HFF-Myc (cell line): ENCODE measurements around the gene PLCB1.

Source experiments
- DNase-seq: peaks from one replicate; pipeline ENCODE4 v3.0.0-alpha.2; 2011; ENCODE audit warnings: low read depth; ENCODE audit errors: extremely low read depth
- H3K4me3 ChIP-seq: replicated peaks from 2 replicates; pipeline ENCODE4 v1.5.1; 2011; ENCODE audit warnings: low read depth, mild to moderate bottlenecking, control low read depth, low read length
- TF ChIP-seq, protein P1 (sequence below): IDR thresholded peaks from 2 replicates; pipeline ENCODE4 v1.5.1; 2012; ENCODE audit warnings: mild to moderate bottlenecking, low read depth, low read length, control low read depth; ENCODE audit errors: missing control alignments

Gene PLCB1

DNA sequence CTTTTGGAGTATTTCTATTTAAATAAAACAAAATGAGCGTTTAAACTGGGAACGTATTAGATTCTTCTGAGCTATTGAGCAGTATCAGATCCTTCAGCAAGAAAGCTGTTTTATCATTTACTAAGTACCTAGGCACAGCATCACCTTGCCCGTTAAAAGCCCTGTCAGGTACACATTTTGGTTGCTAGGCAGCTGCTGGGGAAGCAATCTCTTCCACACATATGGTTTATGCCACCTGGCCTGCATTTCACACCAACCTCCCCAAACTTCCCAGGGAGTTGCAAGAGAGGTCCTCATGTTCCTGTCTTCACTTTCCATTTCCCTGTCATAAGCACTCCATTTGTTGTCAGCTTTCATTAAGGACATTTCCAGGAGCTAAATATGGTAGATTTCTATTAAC, 400.1 kb downstream of the PLCB1 start:
- no peak for DNase-seq
- TF ChIP-seq, protein P1, sequence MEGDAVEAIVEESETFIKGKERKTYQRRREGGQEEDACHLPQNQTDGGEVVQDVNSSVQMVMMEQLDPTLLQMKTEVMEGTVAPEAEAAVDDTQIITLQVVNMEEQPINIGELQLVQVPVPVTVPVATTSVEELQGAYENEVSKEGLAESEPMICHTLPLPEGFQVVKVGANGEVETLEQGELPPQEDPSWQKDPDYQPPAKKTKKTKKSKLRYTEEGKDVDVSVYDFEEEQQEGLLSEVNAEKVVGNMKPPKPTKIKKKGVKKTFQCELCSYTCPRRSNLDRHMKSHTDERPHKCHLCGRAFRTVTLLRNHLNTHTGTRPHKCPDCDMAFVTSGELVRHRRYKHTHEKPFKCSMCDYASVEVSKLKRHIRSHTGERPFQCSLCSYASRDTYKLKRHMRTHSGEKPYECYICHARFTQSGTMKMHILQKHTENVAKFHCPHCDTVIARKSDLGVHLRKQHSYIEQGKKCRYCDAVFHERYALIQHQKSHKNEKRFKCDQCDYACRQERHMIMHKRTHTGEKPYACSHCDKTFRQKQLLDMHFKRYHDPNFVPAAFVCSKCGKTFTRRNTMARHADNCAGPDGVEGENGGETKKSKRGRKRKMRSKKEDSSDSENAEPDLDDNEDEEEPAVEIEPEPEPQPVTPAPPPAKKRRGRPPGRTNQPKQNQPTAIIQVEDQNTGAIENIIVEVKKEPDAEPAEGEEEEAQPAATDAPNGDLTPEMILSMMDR: no peak
- no peak overlapping the region for H3K4me3 ChIP-seq

DNA sequence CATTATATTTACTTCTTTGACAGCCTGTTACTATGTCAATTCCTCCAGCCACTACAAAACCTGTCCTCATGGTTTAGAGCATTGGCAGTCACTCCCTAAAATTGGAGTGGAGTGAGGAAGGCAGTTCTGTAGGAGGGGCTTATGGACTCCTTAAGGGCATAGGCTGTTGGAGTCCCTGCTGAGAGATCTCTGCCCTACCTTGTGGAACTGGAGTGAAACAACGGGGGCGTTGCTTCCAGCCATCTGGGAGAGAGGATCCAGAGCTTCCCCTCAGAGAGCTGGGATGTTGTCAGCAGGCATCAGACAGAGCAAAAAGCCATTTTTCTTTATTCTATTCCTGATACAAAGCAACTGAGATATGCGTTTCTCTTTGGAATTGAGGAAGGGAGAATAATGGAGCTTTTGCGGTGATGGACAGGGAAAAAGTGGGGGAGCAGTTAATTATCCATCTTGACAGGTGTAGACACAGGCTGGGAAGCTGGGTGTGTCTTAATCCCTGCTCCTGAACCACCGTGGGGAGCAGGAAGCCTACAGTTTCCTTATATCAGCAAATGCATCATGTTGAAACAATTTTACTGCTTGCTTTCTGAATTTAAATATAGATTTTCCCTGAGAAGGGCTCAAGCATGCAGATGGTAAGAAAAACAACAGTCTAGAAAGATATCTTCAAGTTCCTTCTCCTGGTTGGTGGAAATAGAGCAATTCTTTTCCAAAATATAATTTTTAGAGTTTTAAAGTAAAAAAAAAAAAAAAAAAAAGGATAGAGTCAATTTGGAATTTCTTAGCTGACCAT, 402.5 kb downstream of the PLCB1 start:
- H3K4me3 ChIP-seq: no peak overlapping the region
- no peak for DNase-seq
- TF ChIP-seq, protein P1: no peak

DNA sequence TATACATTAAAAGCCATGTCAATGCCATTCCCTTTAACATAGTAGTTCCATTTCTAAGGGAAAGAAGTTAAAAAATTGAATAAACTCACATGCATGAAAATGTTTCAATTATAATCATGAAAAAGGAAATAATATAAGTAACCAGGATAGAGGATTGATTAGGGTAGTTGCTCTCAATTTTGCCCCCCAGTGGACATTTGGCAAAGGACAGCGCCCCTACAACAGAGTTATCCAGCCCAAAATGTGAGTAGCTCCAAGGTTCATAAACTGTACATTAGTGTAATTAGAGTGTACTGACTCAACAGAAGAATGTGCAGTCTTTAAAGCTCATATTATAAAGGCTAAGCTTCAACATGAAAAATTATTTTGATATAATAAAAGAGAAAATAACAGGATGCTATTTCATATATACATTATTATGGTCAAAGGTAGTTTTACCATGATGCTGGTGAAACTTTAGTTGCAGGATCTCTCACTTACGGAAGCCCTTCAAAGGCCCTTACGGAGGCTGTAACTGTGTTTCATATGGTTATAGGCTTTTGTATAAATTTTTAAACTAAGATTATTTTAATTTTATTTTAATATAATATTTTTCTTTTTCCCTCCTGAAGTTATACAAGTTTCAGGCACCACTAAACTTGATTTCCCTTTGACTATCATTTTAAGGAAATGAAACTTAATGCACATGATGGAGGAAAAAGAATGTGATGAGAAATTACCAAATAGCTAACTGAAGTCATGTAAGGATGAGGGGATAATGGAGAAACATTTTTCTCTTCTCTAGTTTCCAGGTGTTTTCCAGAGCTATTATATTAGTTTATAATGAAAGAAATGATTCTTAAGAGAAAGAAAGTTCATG, 403.6 kb downstream of the PLCB1 start:
- no peak for DNase-seq
- TF ChIP-seq, protein P1: peak; percentile 63

DNA sequence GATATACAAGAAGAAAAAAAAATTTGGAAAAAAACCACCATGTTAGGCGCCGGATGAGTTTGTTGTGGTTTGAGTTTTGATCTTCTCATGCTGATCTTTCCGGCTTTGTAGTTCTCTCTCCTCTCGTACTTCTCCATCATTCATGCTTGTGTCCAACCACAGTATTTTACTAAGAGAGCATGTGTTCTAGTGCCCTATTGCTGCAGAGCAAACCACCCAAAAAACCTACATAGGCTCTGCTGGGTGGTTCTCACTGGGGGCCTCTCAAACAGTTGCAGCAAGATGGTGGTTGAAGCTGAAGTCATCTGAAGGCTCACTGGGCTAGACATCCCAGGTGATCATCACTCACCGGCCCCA, 404.2 kb downstream of the PLCB1 start:
- no peak for DNase-seq

More for the DNA sequence above, 403.6 kb downstream of the PLCB1 start:
- H3K4me3 ChIP-seq: no peak overlapping the region

DNA sequence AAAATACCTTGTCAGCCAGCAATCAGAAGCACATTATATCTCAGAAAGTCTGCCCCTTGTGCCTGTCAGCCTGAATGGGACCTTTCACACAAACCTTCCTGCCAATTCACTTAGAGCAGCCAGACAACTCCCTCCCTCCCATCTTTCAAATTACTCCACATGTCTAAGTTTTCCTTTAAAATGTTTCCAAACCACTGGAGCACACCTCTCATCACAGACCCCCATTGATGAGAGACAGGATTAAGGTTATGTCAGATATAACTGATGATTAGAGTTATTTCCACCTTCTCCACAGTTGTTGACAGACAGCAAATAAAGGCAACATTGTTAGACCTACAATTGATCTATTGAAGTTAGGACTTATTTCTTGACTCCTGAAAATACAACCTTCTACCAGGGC, 408.4 kb downstream of the PLCB1 start:
- DNase-seq: no peak
- TF ChIP-seq, protein P1: no peak
- H3K4me3 ChIP-seq: no peak overlapping the region

More for the DNA sequence above, 404.2 kb downstream of the PLCB1 start:
- TF ChIP-seq, protein P1: no peak
- H3K4me3 ChIP-seq: no peak overlapping the region

DNA sequence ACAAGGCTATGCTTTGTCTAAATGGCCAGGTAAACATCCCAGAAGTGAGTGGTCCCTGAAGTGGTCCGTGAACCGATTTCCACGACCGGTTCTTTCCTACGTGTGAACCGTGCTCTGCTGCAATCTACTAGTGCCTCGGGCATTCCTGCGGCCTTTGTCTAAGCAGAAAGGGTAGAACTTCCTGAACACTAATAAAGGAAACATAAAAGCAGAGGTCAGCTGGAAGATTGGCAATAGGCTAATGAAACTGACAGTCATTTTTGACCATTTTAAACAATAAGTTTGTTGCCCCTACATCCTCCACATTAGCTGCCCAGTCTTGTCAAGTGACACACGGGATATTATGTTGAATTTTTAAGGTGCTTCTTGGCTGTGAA, 410.0 kb downstream of the PLCB1 start:
- DNase-seq: no peak
- no peak overlapping the region for H3K4me3 ChIP-seq
- TF ChIP-seq, protein P1: no peak
